Neural cell (in vitro differentiated cells): ENCODE results near the gene LSM10. TPM values are rescaled to one million over a fixed set of nuclear protein-coding genes. Genes with fewer than 3 reads are reported as not detected.

Experiments
- H2AFZ ChIP-seq: fragments of 200-600, 300-800 bp; sonication (generic), shearing (Covaris generic); 2 replicates; pipeline ENCODE4 v1.6.0; 2014; ENCODE audit warnings: low read depth, mild to moderate bottlenecking, antibody characterized with exemption, low read length, moderate library complexity
- H3F3A ChIP-seq: fragments of 200-600 bp; shearing (Covaris generic); 2 replicates; pipeline ENCODE4 v1.6.1; 2016; ENCODE audit warnings: mild to moderate bottlenecking, moderate library complexity, mixed read lengths, antibody characterized with exemption, low read length; ENCODE audit not compliant: insufficient read depth, poor library complexity, severe bottlenecking
- H3K27ac ChIP-seq: fragments of 200-600, 300-800 bp; sonication (generic), shearing (Covaris generic); 2 replicates; pipeline ENCODE4 v1.5.1; 2014; ENCODE audit warnings: mild to moderate bottlenecking, low read length, moderate library complexity
- H3K27me3 ChIP-seq: fragments of 300-800, 200-600 bp; sonication (generic), shearing (Covaris generic); 2 replicates; pipeline ENCODE4 v1.6.0; 2014; ENCODE audit warnings: mild to moderate bottlenecking, low read depth, low read length, moderate library complexity; ENCODE audit not compliant: insufficient read depth
- H3K36me3 ChIP-seq: fragments of 300-800, 200-600 bp; sonication (generic), shearing (Covaris generic); 2 replicates; pipeline ENCODE4 v1.5.1; 2014; ENCODE audit warnings: mild to moderate bottlenecking, antibody characterized with exemption, low read length, moderate library complexity; ENCODE audit not compliant: insufficient read depth
- H3K4me2 ChIP-seq: fragments of 300-800, 200-600 bp; sonication (generic), shearing (Covaris generic); 2 replicates; pipeline ENCODE4 v1.6.0; 2014; ENCODE audit warnings: mild to moderate bottlenecking, low read length
- H3K4me3 ChIP-seq: fragments of 300-800, 200-600 bp; sonication (generic), shearing (Covaris generic); 2 replicates; pipeline ENCODE4 v1.5.1; 2014; ENCODE audit warnings: mild to moderate bottlenecking, low read length, moderate library complexity
- H3K79me2 ChIP-seq: fragments of 200-600 bp; shearing (Covaris generic); replicated peaks from 2 replicates; pipeline ENCODE4 v1.6.0; 2014; ENCODE audit warnings: mild to moderate bottlenecking, low read length, moderate library complexity; ENCODE audit not compliant: insufficient read depth
- H3K9ac ChIP-seq: fragments of 300-800, 200-600 bp; sonication (generic), shearing (Covaris generic); 2 replicates; pipeline ENCODE4 v1.6.1; 2016; ENCODE audit warnings: mild to moderate bottlenecking, low read length, mixed read lengths
- H3K9me2 ChIP-seq: fragments of 200-600 bp; shearing (Covaris generic); 2 replicates; pipeline ENCODE4 v1.6.1; 2016; ENCODE audit warnings: mild to moderate bottlenecking, low read length, mixed read lengths; ENCODE audit not compliant: insufficient read depth
- H3K9me3 ChIP-seq: fragments of 200-600, 300-800 bp; sonication (generic), shearing (Covaris generic); 2 replicates; pipeline ENCODE4 v1.6.1; 2016; ENCODE audit warnings: mild to moderate bottlenecking, mixed run types, low read length, moderate library complexity, mixed read lengths
- H4K20me1 ChIP-seq: fragments of 200-600 bp; shearing (Covaris generic); 2 replicates; pipeline ENCODE4 v1.6.1; 2016; ENCODE audit warnings: mild to moderate bottlenecking, mixed run types; ENCODE audit not compliant: insufficient read depth
- CTCF ChIP-seq: fragments of 450-650 bp; IDR thresholded peaks from 2 replicates; pipeline ENCODE4 v1.5.1; 2014; ENCODE audit warnings: antibody characterized with exemption, mild to moderate bottlenecking, moderate library complexity; ENCODE audit not compliant: poor library complexity, severe bottlenecking
- EP300 ChIP-seq: fragments of 450-650 bp; conservative IDR thresholded peaks from 2 replicates; pipeline ENCODE4 v1.6.1; 2014; ENCODE audit warnings: antibody characterized with exemption, mild to moderate bottlenecking, moderate library complexity; ENCODE audit not compliant: poor library complexity, severe bottlenecking
- EZH2 ChIP-seq: fragments of 200-600, 300-800 bp; shearing (Covaris generic), sonication (generic); IDR thresholded peaks from 2 replicates; pipeline ENCODE4 v1.6.1; 2014; ENCODE audit warnings: antibody characterized with exemption, low read length, borderline replicate concordance, mild to moderate bottlenecking; ENCODE audit not compliant: insufficient read depth, poor library complexity, severe bottlenecking
- MXI1 ChIP-seq: fragments of 450-650 bp; conservative IDR thresholded peaks from 2 replicates; pipeline ENCODE4 v1.6.1; 2014; ENCODE audit warnings: antibody characterized with exemption, mild to moderate bottlenecking; ENCODE audit not compliant: poor library complexity, severe bottlenecking
- POLR2AphosphoS5 ChIP-seq: IDR thresholded peaks from 2 replicates; pipeline ENCODE4 v1.6.1; 2012
- RAD21 ChIP-seq: fragments of 450-650 bp; conservative IDR thresholded peaks from 2 replicates; pipeline ENCODE4 v1.6.1; 2014; ENCODE audit warnings: antibody characterized with exemption, mild to moderate bottlenecking, moderate library complexity
- REST ChIP-seq: IDR thresholded peaks from 2 replicates; pipeline ENCODE4 v1.6.1; 2012; ENCODE audit warnings: borderline replicate concordance
- SMC3 ChIP-seq: fragments of 450-650 bp; conservative IDR thresholded peaks from 2 replicates; pipeline ENCODE4 v1.6.1; 2014; ENCODE audit warnings: antibody characterized with exemption, mild to moderate bottlenecking, moderate library complexity; ENCODE audit not compliant: poor library complexity
- TAF1 ChIP-seq: IDR thresholded peaks from 2 replicates; pipeline ENCODE4 v1.6.1; 2012; ENCODE audit warnings: low read depth
- polyA plus RNA-seq: library from polyadenylated mRNA; depleted of rRNA; stranded (reverse); fragments of >200 nt; gene quantifications from 2 replicates; pipeline ENCODE4 v1.2.3, GENCODE V29; 2014

LSM10 gene
- polyA plus RNA-seq, 1 donor from 2014 or later: 1.3 TPM

DNA sequence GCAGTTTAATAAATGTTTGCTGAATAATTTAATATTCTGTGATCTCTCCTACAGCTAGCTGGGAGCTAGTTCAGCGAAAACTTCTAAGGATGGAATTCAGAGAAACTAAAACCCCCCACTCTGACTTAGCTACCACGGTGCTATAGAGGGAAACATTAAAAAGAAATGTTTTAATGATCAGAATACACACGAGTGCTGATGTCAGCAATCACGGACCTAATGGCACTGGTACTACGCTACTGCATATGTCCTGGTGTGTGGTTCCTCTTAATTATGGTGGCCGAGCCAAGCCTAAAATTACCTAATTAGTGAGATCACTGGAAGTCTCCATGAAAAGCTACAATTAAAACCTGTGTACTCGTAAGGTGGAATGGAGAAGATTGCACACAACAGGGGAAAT lies 23.9 kb upstream of the LSM10 start:
- no peak overlapping the region for H2AFZ ChIP-seq
- no peak overlapping the region for H3K27ac ChIP-seq
- H3K79me2 ChIP-seq: no peaks in the 10 kb centered on the region
- no peaks in the 10 kb centered on the region for H3K27me3 ChIP-seq
- H3F3A ChIP-seq: no peaks in the 10 kb centered on the region
- H3K9me2 ChIP-seq: no peaks in the 10 kb centered on the region
- H3K4me3 ChIP-seq: no peak overlapping the region
- no peak overlapping the region for H3K4me2 ChIP-seq
- no peaks in the 10 kb centered on the region for H3K36me3 ChIP-seq
- H3K9me3 ChIP-seq: no peaks in the 10 kb centered on the region
- no peaks in the 10 kb centered on the region for H4K20me1 ChIP-seq
- H3K9ac ChIP-seq: no peak overlapping the region
- TF ChIP-seq EP300: no peak
- no peak for TF ChIP-seq REST
- no peak for TF ChIP-seq MXI1
- no peak for TF ChIP-seq RAD21
- no peak for TF ChIP-seq TAF1
- no peak for TF ChIP-seq EZH2
- no peak for TF ChIP-seq CTCF
- no peak for TF ChIP-seq SMC3
- no peak for TF ChIP-seq POLR2AphosphoS5

DNA sequence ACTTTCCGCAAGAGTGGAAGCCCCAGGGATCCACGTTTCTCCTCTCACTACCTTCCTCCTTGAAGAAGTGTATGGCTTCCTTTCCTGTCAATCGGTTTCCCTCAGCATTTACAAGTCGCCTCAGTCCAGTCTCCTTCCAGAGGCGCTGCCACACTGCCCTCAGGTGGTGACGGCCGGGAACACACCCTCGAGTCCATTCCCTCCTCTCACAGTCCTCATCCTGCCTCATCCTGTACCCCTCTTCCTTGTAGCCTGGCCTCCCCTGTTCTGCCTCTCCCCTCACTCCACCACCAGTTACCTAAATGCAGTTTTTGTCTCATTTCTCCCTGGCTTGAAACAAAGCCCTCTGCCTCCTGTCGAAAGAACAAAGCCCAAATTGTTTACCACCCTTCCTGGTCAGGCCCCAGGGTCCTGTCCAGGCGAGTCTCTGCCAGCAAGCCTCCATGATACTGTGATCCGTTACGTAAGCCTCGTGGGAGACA lies 23.2 kb upstream of the LSM10 start:
- no peaks in the 10 kb centered on the region for H3K36me3 ChIP-seq
- H3K27ac ChIP-seq: no peak overlapping the region
- H3K9me2 ChIP-seq: no peaks in the 10 kb centered on the region
- H3F3A ChIP-seq: no peaks in the 10 kb centered on the region
- no peaks in the 10 kb centered on the region for H4K20me1 ChIP-seq
- H3K9me3 ChIP-seq: no peaks in the 10 kb centered on the region
- H2AFZ ChIP-seq: no peak overlapping the region
- H3K27me3 ChIP-seq: no peaks in the 10 kb centered on the region
- H3K4me2 ChIP-seq: no peak overlapping the region
- H3K79me2 ChIP-seq: no peaks in the 10 kb centered on the region
- TF ChIP-seq SMC3 (peak; percentile 94), RAD21 (peak; percentile 95), CTCF (peak; percentile 94), MXI1 (peak; percentile 22), TAF1 (no peak), POLR2AphosphoS5 (no peak)
- H3K9ac ChIP-seq: no peak overlapping the region
- no peak overlapping the region for H3K4me3 ChIP-seq
